GM23338 (cell line): ENCODE measurements around the gene TMEM239. TPM values are rescaled to one million over a fixed set of nuclear protein-coding genes. Genes with fewer than 3 reads are reported as not detected.

Experiments
- ATAC-seq: fragments of 200-7000 bp; cut with Tn5 transposase; 3 replicates; pipeline ENCODE4 v1.9.1; 2020
- DNase-seq: peaks from one replicate; pipeline ENCODE4 v3.0.0-alpha.2; 2015; ENCODE audit warnings: low spot score
- H2AFZ ChIP-seq: fragments of 200-600 bp; sonication (generic); 2 replicates; pipeline ENCODE4 v1.8.0; 2016; ENCODE audit warnings: antibody characterized with exemption, mild to moderate bottlenecking, moderate library complexity
- H3F3A ChIP-seq: fragments of 200-600 bp; sonication (generic); replicated peaks from 2 replicates; pipeline ENCODE4 v1.8.0; 2017; ENCODE audit warnings: antibody characterized with exemption, mixed run types, low read depth
- H3K27ac ChIP-seq: fragments of 200-600 bp; sonication (generic); 2 replicates; pipeline ENCODE4 v1.6.1; 2016; ENCODE audit warnings: low read depth
- H3K27me3 ChIP-seq: fragments of 200-600 bp; sonication (generic); 2 replicates; pipeline ENCODE4 v1.8.0; 2016; ENCODE audit warnings: mild to moderate bottlenecking, mixed run types, moderate library complexity; ENCODE audit not compliant: insufficient read depth
- H3K36me3 ChIP-seq: fragments of 200-600 bp; sonication (generic); 2 replicates; pipeline ENCODE4 v1.8.0; 2016; ENCODE audit warnings: mild to moderate bottlenecking; ENCODE audit not compliant: insufficient read depth
- H3K4me1 ChIP-seq: fragments of 200-600 bp; sonication (generic); 2 replicates; pipeline ENCODE4 v1.8.0; 2016; ENCODE audit warnings: mild to moderate bottlenecking, moderate library complexity; ENCODE audit not compliant: insufficient read depth
- H3K4me2 ChIP-seq: fragments of 200-600 bp; sonication (generic); 2 replicates; pipeline ENCODE4 v1.7.1; 2017; ENCODE audit warnings: mixed run types
- H3K4me3 ChIP-seq: fragments of 200-600 bp; sonication (generic); 2 replicates; pipeline ENCODE4 v1.6.1; 2016; ENCODE audit warnings: mixed run types
- H3K79me2 ChIP-seq: fragments of 200-600 bp; sonication (generic); replicated peaks from 2 replicates; pipeline ENCODE4 v1.8.0; 2017; ENCODE audit warnings: mild to moderate bottlenecking; ENCODE audit not compliant: insufficient read depth
- H3K9me2 ChIP-seq: fragments of 200-600 bp; sonication (generic); 2 replicates; pipeline ENCODE4 v1.8.0; 2017; ENCODE audit not compliant: insufficient read depth
- H4K20me1 ChIP-seq: fragments of 200-600 bp; sonication (generic); replicated peaks from 2 replicates; pipeline ENCODE4 v1.8.0; 2017; ENCODE audit warnings: mild to moderate bottlenecking; ENCODE audit not compliant: insufficient read depth
- H3K27ac Mint-ChIP-seq: 2 replicates; pipeline ENCODE4 v1.8.0; 2020; ENCODE audit warnings: inconsistent platforms, mild to moderate bottlenecking, moderate library complexity, mixed read lengths
- H3K27me3 Mint-ChIP-seq: 3 replicates; pipeline ENCODE4 v1.8.0; 2022; ENCODE audit warnings: low read depth, mild to moderate bottlenecking, moderate library complexity, mixed read lengths, inconsistent platforms; ENCODE audit not compliant: insufficient read depth, poor library complexity
- H3K36me3 Mint-ChIP-seq: 3 replicates; pipeline ENCODE4 v1.8.0; 2021; ENCODE audit warnings: low read depth, mild to moderate bottlenecking, inconsistent platforms, moderate library complexity, mixed read lengths
- H3K4me1 Mint-ChIP-seq: 3 replicates; pipeline ENCODE4 v1.8.0; 2020; ENCODE audit warnings: mild to moderate bottlenecking, inconsistent platforms, mixed read lengths
- H3K4me3 Mint-ChIP-seq: 3 replicates; pipeline ENCODE4 v1.8.0; 2021; ENCODE audit warnings: moderate library complexity, mild to moderate bottlenecking, inconsistent platforms, mixed read lengths
- H3K9me3 Mint-ChIP-seq: 3 replicates; pipeline ENCODE4 v1.8.0; 2020; ENCODE audit warnings: moderate library complexity, mild to moderate bottlenecking, inconsistent platforms, mixed read lengths
- ETS1 ChIP-seq: IDR thresholded peaks from 2 replicates; pipeline ENCODE4 v1.6.1; 2016; ENCODE audit warnings: antibody characterized with exemption
- EZH2 ChIP-seq: fragments of 200-600 bp; sonication (generic); IDR thresholded peaks from one replicate; pipeline ENCODE4 v1.8.0; 2017; ENCODE audit warnings: antibody characterized with exemption, mild to moderate bottlenecking, low read depth; ENCODE audit not compliant: unreplicated experiment
- REST ChIP-seq: IDR thresholded peaks from one replicate; pipeline ENCODE4 v1.6.1; 2018; ENCODE audit warnings: antibody characterized with exemption; ENCODE audit not compliant: unreplicated experiment
- ZNF331 ChIP-seq: fragments of 250-450 bp; sonication (Bioruptor Pico); IDR thresholded peaks from 2 replicates; pipeline ENCODE4 v1.5.0; 2020; ENCODE audit warnings: low read depth, mild to moderate bottlenecking, moderate library complexity
- ZNF462 ChIP-seq: fragments of 250-450 bp; sonication (Bioruptor Pico); IDR thresholded peaks from 2 replicates; pipeline ENCODE4 v1.5.0; 2020; ENCODE audit warnings: mild to moderate bottlenecking, moderate library complexity
- polyA plus RNA-seq: library from polyadenylated mRNA; unstranded; fragments of >200 nt; fragmentation: Nextera tagmentation; extraction: Ambion mirVana; gene quantifications from 2 replicates; pipeline ENCODE4 v1.2.1, GENCODE V29; 2016
- total RNA-seq: library from RNA; depleted of rRNA; stranded (reverse); fragments of >200 nt; shearing (Covaris generic); gene quantifications from 2 replicates; pipeline ENCODE4 v1.2.3, GENCODE V29; 2014

TMEM239 gene
- total and polyA plus RNA-seq, 2 experiments from 2014 or later, result not detected

DNA sequence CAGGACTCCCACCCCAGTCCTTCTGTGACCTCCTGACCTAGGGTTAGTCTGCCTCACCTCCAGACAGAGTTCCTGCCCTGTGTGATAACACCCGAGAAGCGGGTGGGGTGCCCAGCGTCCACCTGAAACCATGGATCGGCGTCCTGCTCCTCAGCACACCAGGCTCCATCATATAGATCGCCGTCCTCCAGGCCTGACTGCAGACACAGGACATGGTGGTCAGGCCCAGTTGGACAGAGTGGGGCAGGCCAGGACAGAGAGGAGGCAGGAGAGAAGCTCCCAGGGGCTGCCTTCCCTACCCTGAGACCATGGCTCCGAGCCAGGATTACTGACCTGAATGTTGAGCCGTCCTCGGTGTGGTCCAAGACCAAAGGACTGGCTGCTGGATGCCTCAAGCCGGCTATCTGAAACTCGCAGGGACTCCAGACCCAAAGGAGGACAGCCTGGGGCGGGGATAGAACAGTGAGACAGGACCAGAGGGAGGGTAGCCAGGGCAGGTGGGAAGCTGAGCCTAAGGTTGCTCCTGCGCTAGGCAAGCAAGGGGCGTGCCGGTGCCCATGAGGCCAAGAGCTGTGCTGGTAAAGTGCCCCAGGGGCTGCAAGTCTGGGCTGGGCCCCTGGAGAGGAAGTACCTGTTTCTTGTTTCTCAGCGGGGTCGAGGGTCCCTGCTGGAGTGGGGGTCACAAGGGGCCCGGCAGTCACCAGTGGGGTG lies 17.9 kb upstream of the TMEM239 start:
- peaks cover 37% of the 10 kb centered on the region for H3K27me3 Mint-ChIP-seq
- ATAC-seq, result no peak

More for the DNA sequence above, 17.9 kb upstream of the TMEM239 start:
- Mint-ChIP-seq H3K9me3 (no peaks in the 10 kb centered on the region), H3K4me1 (peaks cover 26% of the 10 kb centered on the region), H3K36me3 (peaks cover 33% of the 10 kb centered on the region), H3K4me3 (no peak overlapping the region; the same call in 2 of the 3 replicates), H3K27ac (no peak overlapping the region)
- peaks cover 3% of the 10 kb centered on the region; the same call in 1 of the 2 replicates for H4K20me1 ChIP-seq
- H3K79me2 ChIP-seq, result no peaks in the 10 kb centered on the region
- H3K36me3 ChIP-seq, result no peaks in the 10 kb centered on the region
- H3F3A ChIP-seq, result 0 out of 2 replicates have a peak, but pooled peaks cover 4% of the 10 kb centered on the region
- TF ChIP-seq ZNF331 (CRISPR knock-in tag), result no peak
- no peak for TF ChIP-seq ETS1
- TF ChIP-seq ZNF462 (CRISPR knock-in tag), result no peak
- TF ChIP-seq REST, result no peak
- no peak for TF ChIP-seq EZH2
- no peak overlapping the region for H2AFZ ChIP-seq
- peaks cover 19% of the 10 kb centered on the region; the same call in 1 of the 2 replicates for H3K4me1 ChIP-seq
- no peak overlapping the region for H3K4me2 ChIP-seq
- H3K4me3 ChIP-seq, result no peak overlapping the region
- no peaks in the 10 kb centered on the region for H3K9me2 ChIP-seq
- DNase-seq, result no peak
- no peak overlapping the region for H3K27ac ChIP-seq
- H3K27me3 ChIP-seq, result peaks cover 44% of the 10 kb centered on the region
